HEK293 (cell line): Measurements from ENCODE around the gene MYO1D.

ENCODE experiments used
- CTCF ChIA-PET: fragments of 350-600 bp; formaldehyde crosslinking; extraction: SDS; loops from one replicate; lab custom pipeline; 2021; ENCODE audit warnings: antibody characterized with exemption; lab: Yijun Ruan, JAX
- POLR2A ChIA-PET: fragments of 300-600 bp; formaldehyde crosslinking; extraction: SDS; loops from one replicate; lab custom pipeline; 2020; ENCODE audit warnings: antibody characterized with exemption, inconsistent platforms; lab: Yijun Ruan, JAX
- H3K27ac ChIP-seq: fragments of 200-500 bp; sonication (Bioruptor generic); 2 replicates; pipeline ENCODE4 v1.5.1; 2014; ENCODE audit warnings: low read depth, low read length, control low read depth, inconsistent platforms; ENCODE audit errors: extremely low read depth
- H3K36me3 ChIP-seq, 2 experiments: fragments of 200-500 bp in 1 of 2; sonication (Bioruptor generic) in 1 of 2; 1 replicate in 1 of 2; 2 replicates in 1 of 2; pipeline ENCODE4 v1.5.1; 2014 to 2017; ENCODE audit warnings: inconsistent platforms in 2 of 2, low read length in 2 of 2; ENCODE audit not compliant: control insufficient read depth in 2 of 2, insufficient read depth in 1 of 2
- H3K4me1 ChIP-seq: fragments of 200-500 bp; sonication (Bioruptor generic); 2 replicates; pipeline ENCODE4 v1.5.1; 2014; ENCODE audit warnings: mild to moderate bottlenecking, low read length, inconsistent platforms; ENCODE audit not compliant: control insufficient read depth, insufficient read depth
- H3K4me3 ChIP-seq: 2 replicates; pipeline ENCODE4 v1.5.1; 2011; ENCODE audit warnings: low read depth, mild to moderate bottlenecking, control low read depth, low read length, moderate library complexity
- H3K9me3 ChIP-seq: fragments of 200-500 bp; sonication (Bioruptor generic); 2 replicates; pipeline ENCODE4 v1.5.1; 2014; ENCODE audit warnings: low read depth, low read length, inconsistent platforms; ENCODE audit not compliant: control insufficient read depth, insufficient read depth
- GLI2 ChIP-seq: fragments of 450-650 bp; formaldehyde crosslinking; IDR thresholded peaks from 2 replicates; pipeline ENCODE4; 2017; ENCODE audit warnings: missing biosample characterization, missing genetic modification characterization, low read depth, borderline replicate concordance
- HOXA7 ChIP-seq: sonication (generic); formaldehyde crosslinking; IDR thresholded peaks from 2 replicates; pipeline ENCODE4 v1.8.1; 2022; ENCODE audit warnings: missing genetic modification reagents, borderline replicate concordance
- IKZF3 ChIP-seq: fragments of 450-650 bp; IDR thresholded peaks from 2 replicates; pipeline ENCODE4 v1.5.0; 2018; ENCODE audit warnings: missing biosample characterization, mild to moderate bottlenecking, missing genetic modification characterization, moderate library complexity
- SP7 ChIP-seq: fragments of 450-650 bp; formaldehyde crosslinking; IDR thresholded peaks from 2 replicates; pipeline ENCODE4 v1.5.1; 2016; ENCODE audit warnings: missing biosample characterization, missing genetic modification characterization
- ZBTB20 ChIP-seq: fragments of 450-650 bp; formaldehyde crosslinking; IDR thresholded peaks from 2 replicates; pipeline ENCODE4 v1.5.1; 2016; ENCODE audit warnings: missing biosample characterization, missing genetic modification characterization
- ZNF114 ChIP-seq: fragments of 450-650 bp; formaldehyde crosslinking; IDR thresholded peaks from 2 replicates; pipeline ENCODE4 v1.5.0; 2017; ENCODE audit warnings: missing biosample characterization, missing genetic modification characterization
- ZNF121 ChIP-seq: fragments of 450-650 bp; formaldehyde crosslinking; IDR thresholded peaks from 2 replicates; pipeline ENCODE4 v1.5.1; 2016; ENCODE audit warnings: missing biosample characterization, missing genetic modification characterization
- ZNF214 ChIP-seq: fragments of 450-650 bp; formaldehyde crosslinking; IDR thresholded peaks from 2 replicates; pipeline ENCODE4 v1.5.1; 2017; ENCODE audit warnings: missing biosample characterization, mild to moderate bottlenecking, missing genetic modification characterization, borderline replicate concordance
- ZNF248 ChIP-seq: fragments of 450-650 bp; formaldehyde crosslinking; IDR thresholded peaks from 2 replicates; pipeline ENCODE4 v1.5.1; 2017; ENCODE audit warnings: missing biosample characterization, missing genetic modification characterization
- ZNF274 ChIP-seq, 2 experiments: fragments of 200-500 bp in 1 of 2; fragments of 450-650 bp in 1 of 2; sonication (Bioruptor generic) in 1 of 2; formaldehyde crosslinking in 1 of 2; IDR thresholded peaks; 2 replicates each; pipeline versions ENCODE4 v1.5.1 to v1.6.1; 2014 to 2016; ENCODE audit warnings: borderline replicate concordance in 1 of 2, inconsistent platforms in 1 of 2, low read length in 1 of 2, missing biosample characterization in 1 of 2, missing genetic modification characterization in 1 of 2
- ZNF324 ChIP-seq: fragments of 450-650 bp; formaldehyde crosslinking; IDR thresholded peaks from 2 replicates; pipeline ENCODE4 v1.5.1; 2016; ENCODE audit warnings: missing biosample characterization, missing genetic modification characterization
- ZNF416 ChIP-seq: fragments of 450-650 bp; formaldehyde crosslinking; IDR thresholded peaks from 2 replicates; pipeline ENCODE4 v1.5.1; 2016; ENCODE audit warnings: missing biosample characterization, missing genetic modification characterization
- ZNF426 ChIP-seq: fragments of 450-650 bp; formaldehyde crosslinking; IDR thresholded peaks from 2 replicates; pipeline ENCODE4 v1.5.1; 2017; ENCODE audit warnings: missing biosample characterization, missing genetic modification characterization, mild to moderate bottlenecking, inconsistent platforms, moderate library complexity
- ZNF518A ChIP-seq: fragments of 450-650 bp; formaldehyde crosslinking; conservative IDR thresholded peaks from 2 replicates; pipeline ENCODE4 v1.5.1; 2016; ENCODE audit warnings: low read depth, missing biosample characterization, missing genetic modification characterization
- ZNF658 ChIP-seq: fragments of 450-650 bp; formaldehyde crosslinking; IDR thresholded peaks from 2 replicates; pipeline ENCODE4; 2016; ENCODE audit warnings: missing biosample characterization, missing genetic modification characterization
- ZNF660 ChIP-seq: fragments of 450-650 bp; IDR thresholded peaks from 2 replicates; pipeline ENCODE4 v1.5.1; 2018; ENCODE audit warnings: missing biosample characterization, mild to moderate bottlenecking, missing genetic modification characterization
- ZNF776 ChIP-seq: fragments of 450-650 bp; formaldehyde crosslinking; IDR thresholded peaks from 2 replicates; pipeline ENCODE4 v1.5.0; 2017; ENCODE audit warnings: missing biosample characterization, missing genetic modification characterization, borderline replicate concordance
- ZNF785 ChIP-seq: fragments of 450-650 bp; formaldehyde crosslinking; IDR thresholded peaks from 2 replicates; pipeline ENCODE4 v1.5.1; 2016; ENCODE audit warnings: missing biosample characterization, missing genetic modification characterization
- TF ChIP-seq, protein P1 (sequence below): fragments of 450-650 bp; formaldehyde crosslinking; IDR thresholded peaks from 2 replicates; pipeline ENCODE4 v1.5.0; 2017; ENCODE audit warnings: missing biosample characterization, missing genetic modification characterization, borderline replicate concordance

MYO1D gene

GRCh38 chr17:32688221-32688620, 188.7 kb downstream of the MYO1D start:
- ChIA-PET POLR2A (no interaction called here), CTCF (interaction anchor here (1.9 kb wide), 1 partner anchor 29 kb away, joined by 6 read pairs; no protein-coding TSS in a partner anchor)
- Histone ChIP-seq H3K36me3 (no peaks in the 10 kb centered on the region), H3K4me1 (no peaks in the 10 kb centered on the region), H3K4me3 (no peak overlapping the region), H3K27ac (no peak overlapping the region), H3K9me3 (no peaks in the 10 kb centered on the region)
- no peak for TF ChIP-seq ZNF324
- no peak for TF ChIP-seq GLI2
- TF ChIP-seq ZNF658 (tag by site-specific recombination) = no peak
- no peak for TF ChIP-seq ZNF248 (tag by site-specific recombination)
- no peak for TF ChIP-seq ZNF121 (tag by site-specific recombination)
- TF ChIP-seq ZNF776 (tag by site-specific recombination) = no peak
- TF ChIP-seq ZNF785 (tag by site-specific recombination) = no peak
- no peak for TF ChIP-seq ZNF660 (tag by site-specific recombination)
- TF ChIP-seq HOXA7 (CRISPR knock-in tag) = no peak
- TF ChIP-seq ZBTB20 (tag by site-specific recombination) = no peak
- no peak for TF ChIP-seq ZNF518A (tag by site-specific recombination)
- no peak for TF ChIP-seq ZNF426 (tag by site-specific recombination)
- TF ChIP-seq ZNF214 (tag by site-specific recombination) = no peak
- TF ChIP-seq, protein P1, sequence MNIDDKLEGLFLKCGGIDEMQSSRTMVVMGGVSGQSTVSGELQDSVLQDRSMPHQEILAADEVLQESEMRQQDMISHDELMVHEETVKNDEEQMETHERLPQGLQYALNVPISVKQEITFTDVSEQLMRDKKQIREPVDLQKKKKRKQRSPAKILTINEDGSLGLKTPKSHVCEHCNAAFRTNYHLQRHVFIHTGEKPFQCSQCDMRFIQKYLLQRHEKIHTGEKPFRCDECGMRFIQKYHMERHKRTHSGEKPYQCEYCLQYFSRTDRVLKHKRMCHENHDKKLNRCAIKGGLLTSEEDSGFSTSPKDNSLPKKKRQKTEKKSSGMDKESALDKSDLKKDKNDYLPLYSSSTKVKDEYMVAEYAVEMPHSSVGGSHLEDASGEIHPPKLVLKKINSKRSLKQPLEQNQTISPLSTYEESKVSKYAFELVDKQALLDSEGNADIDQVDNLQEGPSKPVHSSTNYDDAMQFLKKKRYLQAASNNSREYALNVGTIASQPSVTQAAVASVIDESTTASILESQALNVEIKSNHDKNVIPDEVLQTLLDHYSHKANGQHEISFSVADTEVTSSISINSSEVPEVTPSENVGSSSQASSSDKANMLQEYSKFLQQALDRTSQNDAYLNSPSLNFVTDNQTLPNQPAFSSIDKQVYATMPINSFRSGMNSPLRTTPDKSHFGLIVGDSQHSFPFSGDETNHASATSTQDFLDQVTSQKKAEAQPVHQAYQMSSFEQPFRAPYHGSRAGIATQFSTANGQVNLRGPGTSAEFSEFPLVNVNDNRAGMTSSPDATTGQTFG (tag by site-specific recombination) = no peak
- no peak for TF ChIP-seq IKZF3
- no peak for TF ChIP-seq SP7 (tag by site-specific recombination)
- no peak for TF ChIP-seq ZNF416 (tag by site-specific recombination)
- TF ChIP-seq ZNF274 (IDR thresholded peaks at IDR 0.05; ENCODE audit: low read length) = no peak
- no peak for TF ChIP-seq ZNF274 (tag by site-specific recombination; IDR thresholded peaks at IDR 0.05; ENCODE audit: borderline replicate concordance)
- TF ChIP-seq ZNF114 = no peak
